HL-60 (cell line): ENCODE measurements around the gene SDHA.
"Not testable (repeated sequence)": the region's sequence is repeated elsewhere in the genome, so short reads cannot be mapped to it uniquely, and the experiment has no call there.

Source experiments
- DNase-seq, 2 experiments: peaks; one replicate each; pipeline ENCODE4 v3.0.0-alpha.2; 2010 to 2020; ENCODE audit warnings: low read depth in 1 of 2, low spot score in 1 of 2
- H3K27ac ChIP-seq: fragments of 250-450 bp; sonication (Bioruptor Pico); replicated peaks from 2 replicates; pipeline ENCODE4 v1.5.1; 2020; ENCODE audit warnings: mild to moderate bottlenecking, moderate library complexity
- H3K27me3 ChIP-seq: fragments of 250-450 bp; sonication (Bioruptor Pico); 2 replicates; pipeline ENCODE4 v1.5.1; 2021; ENCODE audit warnings: mild to moderate bottlenecking, moderate library complexity; ENCODE audit not compliant: insufficient read depth, poor library complexity, severe bottlenecking
- H3K4me3 ChIP-seq: replicated peaks from 2 replicates; pipeline ENCODE4 v1.5.1; 2011; ENCODE audit warnings: mild to moderate bottlenecking, control low read depth, low read length; ENCODE audit not compliant: insufficient read depth
- GABPA ChIP-seq: IDR thresholded peaks from 2 replicates; pipeline ENCODE4 v1.6.1; 2012; ENCODE audit warnings: low read depth
- POLR2AphosphoS5 ChIP-seq: IDR thresholded peaks from 2 replicates; pipeline ENCODE4 v1.6.1; 2012; ENCODE audit warnings: low read depth
- REST ChIP-seq: IDR thresholded peaks from 2 replicates; pipeline ENCODE4 v1.6.1; 2012; ENCODE audit warnings: low read depth; ENCODE audit not compliant: insufficient replicate concordance
- SPI1 ChIP-seq: IDR thresholded peaks from 2 replicates; pipeline ENCODE4 v1.6.1; 2012; ENCODE audit warnings: low read depth, mild to moderate bottlenecking, borderline replicate concordance
- TF ChIP-seq, protein P1 (sequence below): IDR thresholded peaks from one replicate; pipeline ENCODE4 v1.5.1; 2011; ENCODE audit warnings: low read length, control low read depth, inconsistent platforms; ENCODE audit not compliant: insufficient read depth

SDHA gene

DNA sequence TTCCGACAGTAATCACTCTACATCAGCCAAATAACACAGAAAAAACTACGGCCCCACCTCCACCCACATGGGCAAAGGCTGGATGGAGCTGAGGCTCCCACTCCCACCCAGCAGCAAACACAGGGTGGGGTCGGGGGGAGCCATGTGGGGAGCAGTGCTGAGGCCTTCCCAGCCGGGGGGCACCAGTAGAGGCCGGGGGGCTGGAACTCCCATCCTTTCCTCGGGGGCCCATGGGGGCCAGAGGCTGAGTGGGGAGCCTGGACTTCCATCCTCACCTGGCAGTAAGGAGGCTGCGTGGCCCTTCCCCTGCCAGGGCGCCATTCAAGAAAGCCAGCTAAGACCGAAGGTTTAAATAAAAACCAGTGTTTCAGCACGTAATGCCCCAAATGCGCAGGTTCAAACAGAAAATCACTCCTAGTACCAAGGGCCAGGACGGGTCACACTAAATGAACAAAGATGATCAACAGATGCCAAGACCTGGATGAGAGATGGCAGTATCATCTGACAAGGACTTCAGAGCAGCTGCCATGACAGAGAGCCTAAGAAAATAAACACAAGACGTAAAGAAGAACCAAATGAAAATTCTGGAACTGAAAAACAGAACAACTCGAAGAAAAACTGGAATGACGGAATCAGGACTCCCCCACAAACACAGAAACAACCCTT, 9.5 kb upstream of the SDHA start:
- H3K27me3 ChIP-seq, result no peaks in the 10 kb centered on the region
- no peak overlapping the region for H3K27ac ChIP-seq
- no peak for DNase-seq
- no peak overlapping the region for H3K4me3 ChIP-seq
- TF ChIP-seq REST, result no peak
- no peak for TF ChIP-seq SPI1
- TF ChIP-seq POLR2AphosphoS5, result no peak
- TF ChIP-seq, protein P1, sequence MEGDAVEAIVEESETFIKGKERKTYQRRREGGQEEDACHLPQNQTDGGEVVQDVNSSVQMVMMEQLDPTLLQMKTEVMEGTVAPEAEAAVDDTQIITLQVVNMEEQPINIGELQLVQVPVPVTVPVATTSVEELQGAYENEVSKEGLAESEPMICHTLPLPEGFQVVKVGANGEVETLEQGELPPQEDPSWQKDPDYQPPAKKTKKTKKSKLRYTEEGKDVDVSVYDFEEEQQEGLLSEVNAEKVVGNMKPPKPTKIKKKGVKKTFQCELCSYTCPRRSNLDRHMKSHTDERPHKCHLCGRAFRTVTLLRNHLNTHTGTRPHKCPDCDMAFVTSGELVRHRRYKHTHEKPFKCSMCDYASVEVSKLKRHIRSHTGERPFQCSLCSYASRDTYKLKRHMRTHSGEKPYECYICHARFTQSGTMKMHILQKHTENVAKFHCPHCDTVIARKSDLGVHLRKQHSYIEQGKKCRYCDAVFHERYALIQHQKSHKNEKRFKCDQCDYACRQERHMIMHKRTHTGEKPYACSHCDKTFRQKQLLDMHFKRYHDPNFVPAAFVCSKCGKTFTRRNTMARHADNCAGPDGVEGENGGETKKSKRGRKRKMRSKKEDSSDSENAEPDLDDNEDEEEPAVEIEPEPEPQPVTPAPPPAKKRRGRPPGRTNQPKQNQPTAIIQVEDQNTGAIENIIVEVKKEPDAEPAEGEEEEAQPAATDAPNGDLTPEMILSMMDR, result no peak
- TF ChIP-seq GABPA, result no peak

DNA sequence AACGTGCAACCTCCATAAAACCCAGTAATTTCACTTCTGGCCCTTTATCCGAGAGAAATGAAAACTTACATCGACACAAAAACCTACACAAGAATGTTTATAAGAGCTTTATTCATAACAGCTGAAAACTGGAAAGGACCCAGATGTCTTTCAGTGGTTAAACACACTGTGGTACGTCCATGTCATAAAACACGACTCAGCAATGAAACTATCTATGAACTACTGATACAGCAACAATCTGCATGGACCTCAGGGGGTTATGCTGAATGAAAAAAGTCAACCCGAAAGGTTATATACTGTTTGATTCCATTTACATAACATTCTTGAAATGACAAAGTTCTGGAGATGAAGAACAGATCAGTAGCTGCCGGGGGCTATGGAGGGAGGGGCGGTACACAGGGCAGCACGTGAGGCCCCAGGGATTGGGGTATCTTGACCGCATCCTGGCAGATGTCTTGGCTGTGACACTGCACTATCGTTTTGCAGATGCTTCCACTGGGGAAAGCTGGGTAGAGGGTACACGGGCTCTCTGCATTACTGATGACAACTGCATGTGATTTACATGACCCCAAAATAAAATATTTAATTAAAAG, 4.2 kb upstream of the SDHA start:
- Histone ChIP-seq H3K27me3 (no peaks in the 10 kb centered on the region), H3K27ac (no peak overlapping the region), H3K4me3 (no peak overlapping the region)
- TF ChIP-seq SPI1 (no peak), GABPA (no peak), POLR2AphosphoS5 (no peak), REST (no peak)
- TF ChIP-seq, protein P1, result no peak
- DNase-seq, result no peak

DNA sequence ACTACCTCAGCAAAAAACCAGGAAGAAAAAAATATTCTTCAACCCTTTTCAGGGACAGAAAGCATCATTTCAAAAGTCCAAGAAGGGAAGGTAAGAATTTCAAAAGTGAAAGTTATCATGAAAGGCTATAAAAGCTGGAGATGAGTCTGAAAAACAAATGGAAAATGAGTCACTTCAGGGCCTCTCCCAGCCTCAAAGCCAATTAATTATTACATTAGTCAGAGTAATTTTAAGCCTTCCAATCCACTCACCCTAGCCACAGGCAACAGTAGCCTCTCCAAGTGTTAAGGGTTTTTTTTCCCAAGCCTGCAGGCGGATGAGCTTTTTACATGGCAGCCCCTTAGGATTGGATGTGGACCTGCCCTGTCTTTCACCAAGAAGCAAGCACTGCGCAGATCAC, 2.9 kb upstream of the SDHA start:
- H3K27ac ChIP-seq, DNase-seq, H3K27me3 ChIP-seq, H3K4me3 ChIP-seq: not testable (repeated sequence)

DNA sequence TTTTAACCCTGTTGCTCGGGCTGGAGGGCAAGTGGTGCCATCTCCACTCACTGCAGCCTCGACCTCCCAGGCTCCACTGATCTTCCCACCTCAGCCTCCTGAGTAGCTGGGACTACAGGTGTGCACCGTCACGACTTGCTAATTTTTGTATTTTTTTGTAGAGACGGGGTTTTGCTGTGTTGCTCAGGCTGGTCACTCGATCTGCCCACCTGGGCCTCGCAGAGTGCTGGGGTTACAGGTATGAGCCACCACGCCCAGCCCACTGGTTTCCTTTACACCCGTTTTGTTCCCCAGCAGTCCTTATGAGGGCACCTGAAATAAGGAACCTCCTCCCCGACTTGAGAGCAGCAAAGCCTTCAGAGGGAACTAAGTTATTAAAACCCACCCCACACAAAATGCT, 2.0 kb upstream of the SDHA start:
- not testable (repeated sequence) for DNase-seq, H3K27me3 ChIP-seq, H3K4me3 ChIP-seq, H3K27ac ChIP-seq
